H1 (cell line): ENCODE results near the gene PPP4R1. TPM values are rescaled to one million over a fixed set of nuclear protein-coding genes. Genes with fewer than 3 reads are reported as not detected.

Experiments
- EZH2 ChIP-seq: fragments of 200-600 bp; sonication (generic); IDR thresholded peaks from 2 replicates; pipeline ENCODE4 v1.7.1; 2012; ENCODE audit warnings: low read depth, mild to moderate bottlenecking, moderate library complexity, low read length, inconsistent platforms; ENCODE audit not compliant: severe bottlenecking
- GABPA ChIP-seq: IDR thresholded peaks from 2 replicates; pipeline ENCODE4 v1.6.1; 2011; ENCODE audit warnings: mild to moderate bottlenecking, low read length, moderate library complexity, borderline replicate concordance; ENCODE audit not compliant: insufficient read depth
- GTF2F1 ChIP-seq: IDR thresholded peaks from 2 replicates; pipeline ENCODE4 v1.6.1; 2012; ENCODE audit warnings: low read depth, low read length, improper control_type of control experiment, borderline replicate concordance
- polyA plus RNA-seq, 7 experiments: library from polyadenylated mRNA; depleted of rRNA in 3 of 7; stranded (reverse) in 5 of 7; unstranded in 2 of 7; fragments of >200 nt in 5 of 7; fragments of 200-250 nt in 2 of 7; gene quantifications; 1 replicate in 5 of 7; 2 replicates in 1 of 7; 4 replicates in 1 of 7; pipeline versions ENCODE4 v1.2.1 to v1.2.3, GENCODE V29; 2011 to 2013; ENCODE audit warnings: missing spikeins in 2 of 7, mixed read lengths in 2 of 7
- total RNA-seq: library from RNA; stranded (reverse); fragmentation: NEBNext Ultra II Directional; extraction: Animal tissue kit (Norgen Biotek cat#: 25700); gene quantifications from 2 replicates; pipeline ENCODE4 v1.2.1, GENCODE V29; 2021
- TF ChIP-seq, protein P1 (sequence below): IDR thresholded peaks from 2 replicates; pipeline ENCODE4 v1.6.1; 2012; ENCODE audit warnings: inconsistent platforms

Gene PPP4R1
- total and polyA plus RNA-seq, 2 of the 8 experiments (the other 6 are each of a cell fraction or from before 2014, with no cell fraction given), result 67.4 to 96.1 TPM

DNA sequence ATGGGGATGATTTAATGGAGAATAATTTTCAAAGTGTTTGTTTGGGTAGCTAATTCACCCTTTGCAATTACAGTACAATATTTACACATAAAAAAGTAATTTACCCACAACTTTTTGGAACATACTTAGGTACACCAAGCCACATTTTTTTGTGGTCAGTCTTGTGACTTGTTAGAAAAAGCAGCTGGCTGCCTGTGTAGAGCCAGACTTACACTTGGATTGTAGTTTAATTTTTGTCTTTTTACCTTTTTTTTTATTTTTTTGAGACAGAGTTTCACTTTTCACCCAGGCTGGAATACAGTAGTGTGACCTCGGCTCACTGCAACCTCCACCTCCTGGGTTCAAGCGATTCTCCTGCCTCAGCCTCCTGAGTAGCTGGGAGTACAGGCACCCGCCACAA, 93.7 kb downstream of the PPP4R1 start (continued):
- TF ChIP-seq EZH2 (no peak), GABPA (no peak), GTF2F1 (no peak)
- TF ChIP-seq, protein P1, sequence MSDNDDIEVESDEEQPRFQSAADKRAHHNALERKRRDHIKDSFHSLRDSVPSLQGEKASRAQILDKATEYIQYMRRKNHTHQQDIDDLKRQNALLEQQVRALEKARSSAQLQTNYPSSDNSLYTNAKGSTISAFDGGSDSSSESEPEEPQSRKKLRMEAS, result no peak
- TF ChIP-seq, all 59 proteins: peak for 0
